ENCODE results near the gene KRTAP10-9.
A peak's percentile ranks its signal among the peaks of the same experiment; 100 is the strongest.

The KRTAP10-9 gene

DNA sequence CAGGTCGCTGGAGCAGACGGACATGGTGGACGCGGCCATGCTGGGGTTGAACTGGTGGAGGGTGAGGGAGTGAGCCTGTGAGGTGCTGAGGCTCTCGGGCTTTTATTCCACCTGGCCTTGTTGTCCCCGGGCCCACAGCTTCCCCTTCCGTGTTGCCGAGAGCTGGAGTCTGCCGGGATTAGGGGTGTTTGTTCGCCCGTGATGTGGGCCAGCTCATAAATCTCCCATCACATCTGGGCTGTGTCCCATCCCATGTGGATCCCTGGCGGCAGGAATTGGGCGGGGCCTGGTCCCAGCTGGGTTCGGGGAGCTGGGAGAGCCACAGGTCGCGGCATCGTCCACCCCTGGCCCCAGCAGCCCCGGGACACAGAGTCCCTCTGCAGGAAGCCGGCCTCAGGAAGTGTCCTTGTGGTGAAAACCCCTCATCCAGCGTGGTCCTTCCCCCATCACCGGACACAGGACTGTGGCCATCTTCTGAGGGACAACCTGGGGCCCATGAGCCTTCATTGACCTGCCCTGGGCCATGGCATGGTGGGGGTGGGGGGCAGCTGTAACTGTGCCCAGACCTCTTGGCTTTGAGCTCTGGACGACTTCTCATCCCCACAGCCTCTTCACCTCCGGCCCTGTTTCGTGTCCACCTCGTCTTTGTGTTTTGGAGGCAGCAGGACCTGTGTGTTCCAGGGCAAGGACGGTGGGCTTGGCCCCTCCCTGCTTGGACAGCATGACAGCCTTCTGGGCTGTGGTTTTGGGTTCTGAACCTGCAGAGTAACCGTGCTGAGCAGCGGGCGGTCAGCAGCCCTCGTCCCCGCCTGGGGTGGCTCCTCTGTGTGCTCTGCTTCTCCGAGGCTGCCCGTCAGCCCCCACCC is 34.2 kb upstream of the KRTAP10-9 start, which contains the start of gene KRTAP10-6:
TSS of gene KRTAP10-6 (minus strand) at position 60 of the 866 bp plus-strand sequence. CDS start at position 39, 21 bp downstream.
- TF ChIP-seq, protein P1, sequence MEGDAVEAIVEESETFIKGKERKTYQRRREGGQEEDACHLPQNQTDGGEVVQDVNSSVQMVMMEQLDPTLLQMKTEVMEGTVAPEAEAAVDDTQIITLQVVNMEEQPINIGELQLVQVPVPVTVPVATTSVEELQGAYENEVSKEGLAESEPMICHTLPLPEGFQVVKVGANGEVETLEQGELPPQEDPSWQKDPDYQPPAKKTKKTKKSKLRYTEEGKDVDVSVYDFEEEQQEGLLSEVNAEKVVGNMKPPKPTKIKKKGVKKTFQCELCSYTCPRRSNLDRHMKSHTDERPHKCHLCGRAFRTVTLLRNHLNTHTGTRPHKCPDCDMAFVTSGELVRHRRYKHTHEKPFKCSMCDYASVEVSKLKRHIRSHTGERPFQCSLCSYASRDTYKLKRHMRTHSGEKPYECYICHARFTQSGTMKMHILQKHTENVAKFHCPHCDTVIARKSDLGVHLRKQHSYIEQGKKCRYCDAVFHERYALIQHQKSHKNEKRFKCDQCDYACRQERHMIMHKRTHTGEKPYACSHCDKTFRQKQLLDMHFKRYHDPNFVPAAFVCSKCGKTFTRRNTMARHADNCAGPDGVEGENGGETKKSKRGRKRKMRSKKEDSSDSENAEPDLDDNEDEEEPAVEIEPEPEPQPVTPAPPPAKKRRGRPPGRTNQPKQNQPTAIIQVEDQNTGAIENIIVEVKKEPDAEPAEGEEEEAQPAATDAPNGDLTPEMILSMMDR (IDR thresholded peaks at IDR 0.05; ENCODE audit: insufficient read depth, low read depth, low read length, missing control alignments) = no peak
- no peak for DNase-seq (ENCODE audit: low read depth)
- no peak within 1 kb of the TSS for H3K4me3 ChIP-seq (ENCODE audit: low read length)

DNA sequence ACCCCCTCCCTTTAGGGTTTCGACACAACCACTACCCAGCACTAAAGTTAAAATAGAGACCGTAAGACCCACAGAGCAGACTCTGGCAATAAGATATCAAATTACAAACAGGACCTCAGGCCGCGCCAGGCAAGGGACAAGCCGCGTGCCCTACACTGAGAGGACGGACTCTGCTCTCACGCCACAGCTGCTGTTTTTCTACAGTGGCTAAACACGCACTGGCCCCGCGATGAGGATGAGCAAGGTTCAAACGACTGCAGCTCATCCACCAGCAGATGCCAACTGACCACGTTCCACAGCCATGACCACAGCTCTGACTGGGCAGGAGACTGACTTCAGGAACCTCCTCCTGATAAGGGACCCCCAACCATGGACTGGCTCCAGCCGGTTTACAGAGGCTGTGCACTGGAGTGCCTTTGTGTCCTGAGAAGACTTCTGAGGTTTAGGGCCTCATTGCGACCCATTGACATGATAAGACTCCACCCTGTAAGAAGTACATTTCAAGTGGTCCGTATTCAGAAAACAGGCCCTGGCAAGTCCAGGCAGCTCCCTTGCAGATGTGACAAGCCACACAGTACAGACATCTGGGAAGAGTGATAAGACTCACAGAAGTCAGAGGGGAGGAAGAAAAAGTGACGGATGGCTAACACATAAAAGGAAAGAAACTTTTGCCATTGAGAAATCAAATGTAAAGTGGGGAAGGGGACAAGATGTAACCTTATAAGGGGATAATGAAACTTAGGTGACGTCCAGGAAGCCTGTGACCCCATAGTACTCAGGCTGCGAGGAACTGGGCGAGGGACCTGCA is 33.1 kb upstream of the KRTAP10-9 start:
- TF ChIP-seq, protein P1 (IDR thresholded peaks at IDR 0.05; ENCODE audit: insufficient read depth, low read depth, low read length, missing control alignments) = no peak
- DNase-seq (ENCODE audit: low read depth) = no peak
- H3K4me3 ChIP-seq (ENCODE audit: low read length) = no peak overlapping the region

DNA sequence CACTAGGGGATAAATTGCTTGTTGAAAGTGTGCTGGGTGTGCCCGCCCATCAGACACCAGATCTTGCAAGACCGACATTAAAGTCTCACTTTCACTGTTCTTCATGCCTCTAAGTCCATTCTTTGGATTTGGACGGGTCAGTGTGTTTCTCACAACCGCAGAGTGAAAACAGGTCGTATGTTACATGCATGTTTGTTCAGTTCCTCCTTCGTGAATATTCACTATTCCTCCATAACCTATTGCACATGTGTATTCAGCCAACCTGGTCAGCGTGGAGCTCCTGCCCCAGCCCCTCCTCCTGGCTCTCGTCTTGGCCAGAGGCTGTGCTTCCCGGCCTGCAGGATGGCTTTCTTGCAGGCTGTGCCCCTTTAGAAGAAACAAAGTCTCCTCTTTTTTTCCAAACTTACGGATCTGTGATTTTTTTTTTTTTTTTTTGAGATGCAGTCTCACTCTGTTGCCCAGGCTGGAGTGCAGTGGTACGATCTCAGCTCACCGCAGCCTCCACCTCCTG is 32.4 kb upstream of the KRTAP10-9 start:
- TF ChIP-seq, protein P1 (IDR thresholded peaks at IDR 0.05; ENCODE audit: insufficient read depth, low read depth, low read length, missing control alignments) = no peak
- DNase-seq (ENCODE audit: low read depth) = no peak

DNA sequence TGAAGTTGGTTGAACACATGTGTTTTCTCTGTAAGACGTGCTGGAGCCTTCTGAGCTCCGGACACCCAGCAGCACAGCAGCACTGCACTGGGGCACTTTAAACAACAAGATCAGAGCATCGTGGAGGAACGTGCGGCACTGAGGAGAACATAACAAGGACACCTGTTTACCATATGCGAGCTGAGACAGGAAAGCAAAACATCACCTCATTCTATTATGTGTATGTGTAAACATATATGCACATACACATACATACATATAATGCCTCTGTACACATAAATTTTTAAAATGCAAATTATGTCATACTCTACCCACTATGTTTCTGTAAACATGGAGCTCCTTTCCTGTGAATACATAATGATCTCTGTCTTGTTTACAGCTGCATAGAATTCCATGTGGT is 31.4 kb upstream of the KRTAP10-9 start:
- H3K4me3 ChIP-seq (ENCODE audit: low read length) = no peak overlapping the region
- TF ChIP-seq, protein P1 (IDR thresholded peaks at IDR 0.05; ENCODE audit: insufficient read depth, low read depth, low read length, missing control alignments) = no peak
- DNase-seq (ENCODE audit: low read depth) = no peak

More for the DNA sequence above, 32.4 kb upstream of the KRTAP10-9 start:
- no peak overlapping the region for H3K4me3 ChIP-seq (ENCODE audit: low read length)

DNA sequence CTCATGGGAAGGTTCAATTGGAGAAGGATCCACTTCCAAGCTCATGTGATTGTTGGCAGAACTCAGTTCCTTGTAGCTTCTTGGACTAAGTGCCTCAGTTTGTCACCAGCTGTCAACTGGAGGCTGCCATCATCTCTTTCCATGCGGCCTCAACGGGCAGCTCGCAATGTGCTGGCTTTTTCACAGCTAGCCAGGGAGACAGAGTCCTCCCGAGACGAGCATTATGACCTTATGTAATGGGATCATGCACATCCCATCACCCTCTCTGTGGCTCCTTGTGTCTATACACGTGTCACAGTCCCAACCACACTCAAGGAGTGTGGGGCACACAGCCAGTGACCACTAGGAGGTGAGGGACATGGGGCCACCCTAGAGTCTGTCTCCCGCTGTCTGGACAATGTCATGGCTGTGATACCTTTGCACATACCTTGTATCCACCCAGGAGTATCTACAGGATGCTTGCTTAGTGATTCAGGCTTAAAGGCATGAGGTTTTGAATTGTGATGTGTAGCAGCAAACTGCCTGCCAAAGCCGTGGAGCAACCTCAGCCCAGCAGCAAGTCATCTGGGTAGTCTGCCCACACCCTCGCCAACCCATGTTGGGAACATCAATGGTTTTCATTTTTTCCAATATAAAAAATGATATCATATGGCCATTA is 30.7 kb upstream of the KRTAP10-9 start:
- DNase-seq (ENCODE audit: low read depth) = peak; percentile 36
- no peak overlapping the region for H3K4me3 ChIP-seq (ENCODE audit: low read length)
- TF ChIP-seq, protein P1 (IDR thresholded peaks at IDR 0.05; ENCODE audit: insufficient read depth, low read depth, low read length, missing control alignments) = no peak

DNA sequence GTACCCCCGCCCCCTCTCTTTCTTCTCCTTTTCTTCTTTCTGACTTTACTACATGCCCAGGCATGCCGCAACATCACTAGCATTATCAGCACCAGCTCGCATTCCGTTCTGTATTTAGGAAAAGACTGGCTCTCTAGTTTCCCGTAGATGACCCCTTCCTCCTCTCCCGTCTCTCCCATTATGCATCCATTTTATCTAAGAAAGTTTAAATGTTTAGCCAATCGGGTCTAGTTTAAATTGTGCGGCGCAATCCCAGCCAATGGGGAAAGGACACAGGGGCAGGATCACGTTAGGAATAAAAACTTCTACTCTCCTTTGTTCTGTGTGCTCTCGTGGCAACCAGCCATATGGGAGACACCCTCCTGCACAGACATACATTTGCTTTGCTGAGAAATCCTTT is 28.8 kb upstream of the KRTAP10-9 start:
- no peak for DNase-seq (ENCODE audit: low read depth)
- TF ChIP-seq, protein P1 (IDR thresholded peaks at IDR 0.05; ENCODE audit: insufficient read depth, low read depth, low read length, missing control alignments) = no peak
- H3K4me3 ChIP-seq (ENCODE audit: low read length) = no peak overlapping the region

Measured in epithelial cell of esophagus (primary cell).